ENCODE measurements around the gene TJP1.
"Not testable (repeated sequence)": the region's sequence is repeated elsewhere in the genome, so short reads cannot be mapped to it uniquely, and the experiment has no call there.

TJP1 gene

DNA sequence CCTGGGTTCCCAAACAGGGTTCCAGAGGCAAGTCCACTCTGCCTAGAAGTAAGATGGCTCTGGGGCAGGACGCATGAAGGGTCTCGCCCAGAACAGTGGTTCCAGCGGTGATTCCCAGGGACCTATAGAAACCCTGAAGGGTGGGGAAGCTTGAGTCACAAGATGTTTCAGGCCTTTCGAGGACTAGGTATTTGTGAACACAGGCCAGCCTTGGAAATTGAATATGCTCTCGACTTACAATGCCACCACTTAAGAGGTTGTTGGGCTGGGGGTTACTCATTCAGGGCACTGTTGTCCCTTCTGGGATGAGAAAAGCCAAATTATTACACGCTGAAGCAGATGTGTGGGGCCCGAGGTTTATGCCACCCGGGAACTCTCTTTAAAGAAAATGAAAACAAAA lies 152.0 kb downstream of the TJP1 start:
- no peak for DNase-seq (ENCODE audit: low read depth in 3 of 3, low spot score in 1 of 3)

- no peak for DNase-seq (ENCODE audit: low read depth in 3 of 3, low spot score in 1 of 3)
Observed at GRCh38 chr15:29669823-29670222, 152.4 kb downstream of the TJP1 start.

GRCh38 chr15:29668120-29668602 lies 154.1 kb downstream of the TJP1 start:
- DNase-seq (ENCODE audit: low read depth in 3 of 3, low spot score in 1 of 3): no peak

GRCh38 chr15:29666241-29666640 lies 156.0 kb downstream of the TJP1 start:
- DNase-seq (ENCODE audit: low read depth in 3 of 3, low spot score in 1 of 3): no peak

DNA sequence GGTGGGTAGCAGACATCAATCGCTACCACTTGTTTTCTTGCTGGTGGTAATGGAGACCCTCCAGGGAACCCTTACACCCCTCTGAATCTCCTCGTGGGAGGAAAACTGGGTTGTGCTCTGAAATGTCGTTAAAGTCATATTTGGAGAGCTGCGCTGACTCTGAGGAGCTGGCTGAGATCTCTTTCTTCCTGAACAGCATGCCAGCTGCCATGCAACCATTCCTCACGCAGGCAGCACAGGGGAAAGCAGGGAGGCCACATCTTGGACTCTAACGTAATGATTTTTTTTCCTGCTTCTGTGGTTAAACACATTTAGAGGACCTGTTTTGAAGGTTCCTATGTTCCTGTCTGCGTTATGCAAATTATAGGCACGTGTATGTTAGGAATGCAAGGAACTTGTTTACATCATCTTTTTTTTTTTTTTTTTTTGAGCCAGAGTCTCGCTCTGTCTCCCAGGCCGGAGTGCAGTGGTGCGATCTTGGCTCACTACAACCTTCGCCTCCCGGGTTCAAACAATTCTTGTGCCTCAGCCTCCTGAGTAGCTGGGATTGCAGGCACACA lies 156.7 kb downstream of the TJP1 start:
- DNase-seq (ENCODE audit: low read depth in 3 of 3, low spot score in 1 of 3): no peak

DNA sequence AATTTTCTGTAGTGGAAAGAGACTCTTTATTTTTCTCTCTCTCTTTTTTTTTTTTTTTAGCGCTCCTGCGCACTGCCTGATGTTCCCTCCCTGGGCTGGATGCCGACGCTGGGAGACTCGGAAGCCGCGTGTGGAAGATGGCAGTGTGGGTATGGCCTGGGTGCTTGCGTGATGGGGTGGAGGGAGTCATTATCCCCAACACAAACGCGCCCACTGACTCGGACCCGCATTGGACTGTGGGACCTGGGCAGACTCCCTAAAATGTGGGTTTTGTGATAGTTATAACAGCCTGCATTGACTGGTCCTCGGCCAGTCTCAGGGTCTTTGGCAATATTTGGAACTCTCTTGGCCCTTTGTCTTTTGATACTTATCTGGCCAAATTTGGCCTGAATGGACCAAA lies 157.9 kb downstream of the TJP1 start:
- DNase-seq (ENCODE audit: low read depth in 3 of 3, low spot score in 1 of 3): no peak

DNA sequence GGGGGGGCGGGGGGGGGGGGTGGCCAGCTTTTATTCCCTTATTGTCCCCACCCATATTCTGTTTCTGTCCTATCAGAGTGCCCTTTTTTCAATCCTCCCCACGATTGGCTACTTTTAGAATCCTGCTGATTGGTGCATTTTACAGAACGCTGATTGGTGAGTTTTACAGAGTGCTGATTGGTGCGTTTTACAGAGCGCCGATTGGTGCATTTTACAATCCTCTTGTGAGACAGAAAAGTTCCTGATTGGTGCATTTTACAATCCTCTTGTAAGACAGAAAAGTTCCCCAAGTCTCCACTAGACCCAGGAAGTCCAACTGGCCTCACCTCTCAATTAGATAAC lies 164.8 kb downstream of the TJP1 start:
- not testable (repeated sequence) for DNase-seq (ENCODE audit: low read depth in 3 of 3, low spot score in 1 of 3)

GRCh38 chr15:29656636-29657475 lies 165.4 kb downstream of the TJP1 start:
- no peak for DNase-seq (ENCODE audit: low read depth in 3 of 3, low spot score in 1 of 3)

- no peak for DNase-seq (ENCODE audit: low read depth in 3 of 3, low spot score in 1 of 3)
Observed at GRCh38 chr15:29652595-29652994, 169.7 kb downstream of the TJP1 start.

DNA sequence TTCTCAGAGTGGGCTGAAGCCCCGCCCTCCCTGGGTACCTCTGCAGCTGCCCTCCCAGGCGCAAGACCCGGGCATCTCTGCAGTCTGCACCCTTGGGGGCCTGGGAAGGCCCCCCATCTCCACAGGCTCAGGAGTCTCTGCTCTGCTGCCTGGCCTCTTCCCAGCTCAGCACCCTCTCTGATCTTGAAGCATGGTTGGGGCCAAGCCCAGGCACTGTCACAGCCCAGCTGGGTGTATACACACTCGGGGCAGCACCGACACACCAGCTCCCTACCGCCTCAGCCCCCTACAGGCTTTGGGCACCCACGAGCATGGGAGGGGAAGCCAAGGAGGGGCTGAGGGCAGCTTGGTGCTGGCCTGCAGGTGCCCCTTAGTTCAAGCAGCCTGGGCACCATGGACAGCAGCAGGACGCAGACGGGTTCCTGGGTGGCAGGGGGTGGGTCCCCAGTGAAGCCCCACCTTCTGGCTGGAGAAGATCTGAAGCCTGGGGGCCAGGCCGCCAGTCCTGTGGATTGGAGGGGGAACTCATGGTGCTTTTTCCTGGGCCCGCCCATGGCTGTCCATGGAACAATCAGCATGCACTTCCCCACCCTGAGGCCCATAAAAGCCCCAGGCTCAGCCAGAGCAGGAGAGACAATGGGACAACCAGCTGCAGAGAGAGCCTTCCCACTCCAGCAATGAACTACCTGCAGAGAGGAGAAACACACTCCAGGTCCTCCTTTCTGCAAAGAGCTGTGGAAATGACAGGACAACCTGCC lies 170.6 kb downstream of the TJP1 start:
- DNase-seq (ENCODE audit: low read depth in 3 of 3, low spot score in 1 of 3): no peak

Data from stimulated activated CD4-positive, alpha-beta T cell treated with anti-CD3 and anti-CD28 coated beads, TNF-alpha, amount 100 ng/mL, for 1 hour (primary cell).